GM21526 (cell line): Measurements from ENCODE around the gene RNF214.
"Not testable (repeated sequence)": the region's sequence is repeated elsewhere in the genome, so short reads cannot be mapped to it uniquely, and the experiment has no call there.

Experiments used
- ATAC-seq: cut with Tn5 transposase; IDR thresholded peaks from one replicate; pipeline ENCODE4 v1.9.1; 2021; ENCODE audit warnings: moderate library complexity; ENCODE audit not compliant: unreplicated experiment, low FRiP score

Gene RNF214

GRCh38 chr11:117229931-117230285, 2.6 kb upstream of the RNF214 start:
- ATAC-seq = no peak

DNA sequence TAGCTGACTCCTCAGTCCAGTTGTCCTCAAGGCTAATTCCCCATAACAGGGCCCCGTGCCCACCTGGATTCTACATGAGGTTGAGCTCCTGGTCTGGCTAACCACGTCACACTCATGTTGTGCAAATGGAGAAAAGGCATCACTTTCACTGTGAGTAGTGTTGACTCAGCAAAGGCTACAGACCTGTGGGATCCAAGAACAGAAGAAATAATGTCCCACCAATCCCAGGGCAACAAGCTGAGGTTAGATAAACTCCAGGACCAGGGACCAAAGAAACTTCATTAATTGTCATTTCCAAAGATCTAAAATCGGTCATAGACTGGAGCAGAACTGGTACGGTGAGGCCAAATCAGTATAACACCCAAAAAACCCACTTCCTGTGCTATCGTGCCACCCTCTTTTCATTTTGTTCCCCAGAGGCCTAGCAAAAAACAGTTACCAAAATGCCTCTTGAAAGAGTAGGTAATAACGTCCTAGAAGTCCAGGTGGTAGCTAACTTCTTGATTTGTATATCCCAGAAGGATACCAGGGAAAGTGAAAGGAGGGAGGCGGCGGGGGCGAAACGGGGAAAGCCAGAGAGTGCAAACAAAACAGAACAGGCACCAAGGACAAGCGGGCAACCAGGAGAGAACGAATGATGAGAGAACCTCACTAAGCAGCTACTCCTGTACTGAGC, 2.0 kb upstream of the RNF214 start:
- ATAC-seq = no peak

- no peak for ATAC-seq
Measured at GRCh38 chr11:117230999-117231841, 1.3 kb upstream of the RNF214 start.

GRCh38 chr11:117231842-117232091, 704 bp upstream of the RNF214 start, which contains the start of gene PCSK7:
PCSK7 (minus strand) TSS chr11:117232073; CDS start chr11:117229844, 2,229 bp downstream.
- no peak for ATAC-seq

GRCh38 chr11:117232911-117233409, 489 bp downstream of the RNF214 start:
- ATAC-seq = no peak

- ATAC-seq = no peak
Measured at GRCh38 chr11:117238221-117238620, 5.8 kb downstream of the RNF214 start.

- ATAC-seq = no peak
Measured at GRCh38 chr11:117239295-117239694, 6.8 kb downstream of the RNF214 start.

DNA sequence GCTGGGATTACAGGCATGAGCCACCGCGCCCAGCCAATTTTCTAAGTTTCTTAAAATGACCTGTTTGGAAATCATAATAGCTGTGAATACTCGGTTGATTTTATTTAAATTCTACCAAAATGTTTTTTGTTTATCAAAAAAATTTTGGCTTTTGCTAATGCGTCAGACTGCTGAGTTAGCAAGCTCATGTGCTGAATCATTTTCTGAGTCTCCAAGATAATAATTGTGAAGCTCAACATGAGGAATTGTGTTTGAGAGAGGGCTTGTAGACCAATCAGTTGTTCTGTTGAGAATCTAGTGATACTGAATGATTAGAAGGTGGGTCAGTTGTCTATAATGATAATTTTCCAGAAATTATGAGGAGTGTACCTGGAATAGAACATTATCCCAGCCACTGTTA, 15.9 kb downstream of the RNF214 start:
- no peak for ATAC-seq

GRCh38 chr11:117249571-117249970, 17.1 kb downstream of the RNF214 start:
- ATAC-seq = no peak

DNA sequence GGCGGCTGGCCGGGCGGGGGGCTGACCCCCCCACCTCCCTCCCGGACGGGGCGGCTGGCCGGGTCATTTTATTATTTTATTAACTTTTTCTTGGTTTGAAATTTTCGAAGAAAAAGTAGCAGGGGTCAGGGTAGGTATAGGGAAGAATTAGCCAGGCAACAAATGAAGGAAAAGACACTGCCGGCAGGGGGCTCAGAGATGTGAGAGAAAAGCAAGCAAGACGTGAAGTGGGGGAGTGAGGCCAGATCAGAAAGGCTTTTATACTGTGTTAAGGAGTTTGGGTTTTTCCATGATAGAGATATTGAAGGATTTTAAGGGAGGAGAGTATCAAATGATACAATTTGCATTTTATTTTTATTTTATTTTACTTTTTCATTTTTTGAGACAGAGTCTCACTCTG, 19.0 kb downstream of the RNF214 start:
- no peak for ATAC-seq

- no peak for ATAC-seq
Measured at GRCh38 chr11:117255966-117256365, 23.5 kb downstream of the RNF214 start.

GRCh38 chr11:117256573-117256972, 24.1 kb downstream of the RNF214 start:
- ATAC-seq = no peak

DNA sequence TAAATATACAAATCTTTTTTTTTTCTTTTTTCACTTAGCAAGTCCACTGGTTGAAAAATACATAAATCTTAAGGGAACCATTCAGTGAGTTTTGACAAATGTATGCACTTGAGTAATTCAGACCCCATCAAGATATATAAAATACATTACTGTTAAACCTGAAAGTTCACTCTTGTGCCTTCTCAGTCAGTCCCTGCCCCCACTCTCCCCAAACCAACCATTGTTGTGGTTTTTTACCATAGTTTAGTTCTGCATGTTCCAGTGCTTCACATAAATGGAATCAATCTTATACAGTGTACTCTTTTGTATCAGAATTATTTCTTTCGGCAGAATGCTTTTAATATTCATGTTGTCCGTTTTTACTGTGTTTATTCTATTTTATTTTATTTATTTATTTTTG, 26.1 kb downstream of the RNF214 start:
- no peak for ATAC-seq

- ATAC-seq = no peak
Measured at GRCh38 chr11:117259417-117259816, 26.9 kb downstream of the RNF214 start.

DNA sequence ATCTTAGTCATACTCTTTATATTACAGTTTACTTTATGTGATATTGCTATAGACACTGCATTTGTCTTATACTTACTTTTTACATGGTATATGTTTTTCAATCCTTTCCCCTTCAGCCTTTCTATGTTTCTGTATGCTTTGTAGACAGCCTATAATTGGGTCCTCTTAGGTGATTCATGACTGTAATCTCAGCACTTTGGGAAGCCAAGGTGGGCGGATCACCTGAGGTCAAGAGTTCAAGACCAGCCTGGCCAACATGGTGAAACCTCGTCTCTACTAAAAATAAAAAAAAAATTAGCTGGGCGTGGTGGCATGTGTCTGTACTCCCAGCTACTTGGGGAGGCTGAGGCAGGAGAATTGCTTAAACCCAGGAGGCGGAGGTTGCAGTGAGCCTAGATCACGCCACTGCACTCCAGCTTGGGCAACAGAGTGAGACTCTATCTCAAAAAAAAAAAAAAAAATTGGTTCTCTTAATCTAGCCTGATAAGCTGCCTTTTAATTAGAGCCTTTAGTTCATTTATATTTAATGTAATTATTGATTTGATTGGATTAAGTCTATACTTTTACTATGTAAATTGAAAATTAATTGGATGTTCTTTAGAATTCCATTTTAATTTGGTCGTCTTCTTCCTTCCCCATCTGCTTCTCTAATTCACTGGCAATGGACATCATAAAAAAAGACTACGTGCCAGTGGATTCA, 32.3 kb downstream of the RNF214 start:
- not testable (repeated sequence) for ATAC-seq

- no peak for ATAC-seq
Measured at GRCh38 chr11:117265745-117266144, 33.3 kb downstream of the RNF214 start.

GRCh38 chr11:117269856-117270255, 37.4 kb downstream of the RNF214 start:
- no peak for ATAC-seq

GRCh38 chr11:117271208-117271607, 38.7 kb downstream of the RNF214 start:
- ATAC-seq = no peak

- ATAC-seq = not testable (repeated sequence)
Measured at GRCh38 chr11:117272175-117272574, 39.7 kb downstream of the RNF214 start.

- no peak for ATAC-seq
Measured at GRCh38 chr11:117273550-117274289, 41.2 kb downstream of the RNF214 start.

GRCh38 chr11:117278347-117278746, 45.9 kb downstream of the RNF214 start:
- ATAC-seq = no peak
